Gastroesophageal sphincter (tissue), 4 donors: ENCODE results near the gene SPRYD3. TPM values are rescaled to one million over a fixed set of nuclear protein-coding genes. Genes with fewer than 3 reads are reported as not detected.

ENCODE experiments used
- ATAC-seq: fragments of 150-250 bp; one replicate; pipeline ENCODE4 v1.9.1; 2016; ENCODE audit warnings: mild to moderate bottlenecking, moderate library complexity
- H3K27ac ChIP-seq, 4 donors: fragments of 200-600 bp; sonication (generic) in 3 of 4; 1 replicate in 3 of 4; 2 replicates in 1 of 4; pipeline ENCODE4 v1.5.1; 2016 to 2019
- H3K27me3 ChIP-seq: fragments of 200-600 bp; sonication (generic); one replicate; pipeline ENCODE4 v1.5.1; 2019
- H3K36me3 ChIP-seq, 2 donors: fragments of 200-600 bp; sonication (generic); one replicate each; pipeline ENCODE4 v1.5.1; 2019; ENCODE audit warnings: control low read depth in 1 of 2
- H3K4me1 ChIP-seq, 3 donors: fragments of 200-600 bp; sonication (generic); 1 replicate in 2 of 3; 2 replicates in 1 of 3; pipeline ENCODE4 v1.5.1; 2016 to 2019; ENCODE audit warnings: control low read depth in 2 of 3
- H3K4me3 ChIP-seq, 2 donors: fragments of 200-600 bp; sonication (generic); one replicate each; pipeline ENCODE4 v1.5.1; 2019; ENCODE audit warnings: mild to moderate bottlenecking in 1 of 2, moderate library complexity in 1 of 2
- H3K9me3 ChIP-seq, 3 donors: fragments of 200-600 bp; sonication (generic); one replicate each; pipeline ENCODE4 v1.5.1; 2017 to 2019; ENCODE audit warnings: control low read depth in 2 of 3
- EP300 ChIP-seq: sonication (generic); formaldehyde crosslinking; IDR thresholded peaks from one replicate; pipeline ENCODE4 v1.6.1; 2017; ENCODE audit warnings: antibody characterized with exemption, mild to moderate bottlenecking
- POLR2A ChIP-seq, 2 donors: fragments of 450-650 bp; IDR thresholded peaks; one replicate each; pipeline ENCODE4 v1.6.1; 2017; ENCODE audit warnings: antibody characterized with exemption in 2 of 2, mild to moderate bottlenecking in 2 of 2, moderate library complexity in 1 of 2
- POLR2AphosphoS5 ChIP-seq: sonication (generic); formaldehyde crosslinking; IDR thresholded peaks from one replicate; pipeline ENCODE4 v1.6.1; 2017; ENCODE audit warnings: antibody characterized with exemption
- WGBS, 2 donors: methylation state at CpG; one replicate each; pipeline ENCODE4 v1.1.5; 2018; ENCODE audit warnings: low coverage in 1 of 2; 5-methylcytosine and 5-hydroxymethylcytosine counted together
- total RNA-seq, 4 donors: library from RNA; depleted of rRNA; stranded (reverse); fragments of >200 nt; gene quantifications; one replicate each; pipeline ENCODE4 v1.1.0, GENCODE V29; 2016
- TF ChIP-seq, protein P1 (sequence below), 4 experiments: fragments of 200-600 bp in 2 of 4; fragments of 450-650 bp in 2 of 4; sonication (generic) in 1 of 4; IDR thresholded peaks; one replicate each; pipeline ENCODE4 v1.5.1; 2017 to 2019; ENCODE audit warnings: antibody characterized with exemption in 4 of 4, mild to moderate bottlenecking in 2 of 4, moderate library complexity in 2 of 4

The SPRYD3 gene, protein sequence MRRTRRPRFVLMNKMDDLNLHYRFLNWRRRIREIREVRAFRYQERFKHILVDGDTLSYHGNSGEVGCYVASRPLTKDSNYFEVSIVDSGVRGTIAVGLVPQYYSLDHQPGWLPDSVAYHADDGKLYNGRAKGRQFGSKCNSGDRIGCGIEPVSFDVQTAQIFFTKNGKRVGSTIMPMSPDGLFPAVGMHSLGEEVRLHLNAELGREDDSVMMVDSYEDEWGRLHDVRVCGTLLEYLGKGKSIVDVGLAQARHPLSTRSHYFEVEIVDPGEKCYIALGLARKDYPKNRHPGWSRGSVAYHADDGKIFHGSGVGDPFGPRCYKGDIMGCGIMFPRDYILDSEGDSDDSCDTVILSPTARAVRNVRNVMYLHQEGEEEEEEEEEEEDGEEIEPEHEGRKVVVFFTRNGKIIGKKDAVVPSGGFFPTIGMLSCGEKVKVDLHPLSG
- total RNA-seq = 100 to 1,000 TPM in 2 of 4 donors, 10 to 100 TPM in 2; 79.1 to 137 (median 110) TPM

DNA sequence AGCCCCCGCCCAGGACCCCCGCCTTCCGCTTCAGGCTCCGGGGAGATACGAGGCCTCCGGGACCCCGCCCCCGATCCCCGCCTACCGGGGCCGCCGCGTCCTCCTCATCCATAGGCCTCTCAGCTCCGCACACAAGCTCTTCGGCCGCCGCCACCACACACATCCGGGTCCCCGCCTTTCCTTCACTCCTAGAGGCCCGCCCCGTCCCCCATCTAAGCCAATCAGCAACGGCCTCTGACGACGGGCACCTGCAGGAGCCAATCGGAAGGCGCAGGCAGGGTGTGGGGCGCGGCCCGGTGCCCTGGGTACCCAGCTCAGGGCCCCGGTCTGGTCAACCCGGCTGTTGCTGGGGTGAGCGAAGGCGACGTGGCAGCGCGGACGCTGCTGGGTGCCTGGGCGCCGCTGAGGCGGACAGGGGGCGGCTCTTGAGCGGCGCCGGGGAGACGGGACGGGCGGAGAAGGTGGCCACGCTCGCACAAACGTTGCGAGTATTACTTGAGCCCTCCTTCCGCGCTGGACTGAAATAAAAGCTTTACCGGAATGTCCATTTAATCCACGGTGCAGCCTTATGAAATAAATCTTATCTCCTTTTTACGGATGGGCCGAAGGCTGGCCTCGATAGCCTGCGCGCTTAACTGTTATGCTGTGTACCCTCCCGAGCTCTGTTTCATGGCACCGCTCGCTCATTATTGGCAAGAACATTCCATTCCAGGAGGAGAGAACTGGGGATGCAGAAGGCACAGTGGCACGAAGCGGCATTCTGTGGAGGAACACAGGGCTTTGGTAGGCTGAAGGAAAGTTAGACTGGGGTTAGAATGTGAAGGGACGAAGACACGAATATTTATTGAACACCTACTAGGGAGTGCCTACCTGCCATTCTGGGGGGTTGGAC, at the start of gene SPRYD3:
Gene SPRYD3 (minus strand): TSS at position 165 of the 892 bp plus-strand sequence. CDS start 57 bp downstream, at position 108.
- H3K27me3 ChIP-seq = no peaks in the 10 kb centered on the region
- WGBS, 2 donors = 5 to 6% methylated on average over 3 to 18 of the region's 67 CpGs
- H3K4me1 ChIP-seq = peaks cover 0 to 59% (median 31%) of the 10 kb centered on the region in 3 donors
- peak within 1 kb of the TSS; percentile 63 to 77 for H3K4me3 ChIP-seq
- H3K36me3 ChIP-seq = peaks cover 0 to 34% of the 10 kb centered on the region in 2 donors
- TF ChIP-seq POLR2A (IDR thresholded peaks at IDR 0.05) (peak; percentile 94 to 95), POLR2AphosphoS5 (peak; percentile 95), EP300 (no peak)
- TF ChIP-seq, protein P1, sequence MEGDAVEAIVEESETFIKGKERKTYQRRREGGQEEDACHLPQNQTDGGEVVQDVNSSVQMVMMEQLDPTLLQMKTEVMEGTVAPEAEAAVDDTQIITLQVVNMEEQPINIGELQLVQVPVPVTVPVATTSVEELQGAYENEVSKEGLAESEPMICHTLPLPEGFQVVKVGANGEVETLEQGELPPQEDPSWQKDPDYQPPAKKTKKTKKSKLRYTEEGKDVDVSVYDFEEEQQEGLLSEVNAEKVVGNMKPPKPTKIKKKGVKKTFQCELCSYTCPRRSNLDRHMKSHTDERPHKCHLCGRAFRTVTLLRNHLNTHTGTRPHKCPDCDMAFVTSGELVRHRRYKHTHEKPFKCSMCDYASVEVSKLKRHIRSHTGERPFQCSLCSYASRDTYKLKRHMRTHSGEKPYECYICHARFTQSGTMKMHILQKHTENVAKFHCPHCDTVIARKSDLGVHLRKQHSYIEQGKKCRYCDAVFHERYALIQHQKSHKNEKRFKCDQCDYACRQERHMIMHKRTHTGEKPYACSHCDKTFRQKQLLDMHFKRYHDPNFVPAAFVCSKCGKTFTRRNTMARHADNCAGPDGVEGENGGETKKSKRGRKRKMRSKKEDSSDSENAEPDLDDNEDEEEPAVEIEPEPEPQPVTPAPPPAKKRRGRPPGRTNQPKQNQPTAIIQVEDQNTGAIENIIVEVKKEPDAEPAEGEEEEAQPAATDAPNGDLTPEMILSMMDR (IDR thresholded peaks at IDR 0.05) = no peak
- peak within 1 kb of the TSS; percentile 82 to 96 (median 92) for H3K27ac ChIP-seq
- no peaks in the 10 kb centered on the region for H3K9me3 ChIP-seq
- peak; percentile 99 for ATAC-seq

DNA sequence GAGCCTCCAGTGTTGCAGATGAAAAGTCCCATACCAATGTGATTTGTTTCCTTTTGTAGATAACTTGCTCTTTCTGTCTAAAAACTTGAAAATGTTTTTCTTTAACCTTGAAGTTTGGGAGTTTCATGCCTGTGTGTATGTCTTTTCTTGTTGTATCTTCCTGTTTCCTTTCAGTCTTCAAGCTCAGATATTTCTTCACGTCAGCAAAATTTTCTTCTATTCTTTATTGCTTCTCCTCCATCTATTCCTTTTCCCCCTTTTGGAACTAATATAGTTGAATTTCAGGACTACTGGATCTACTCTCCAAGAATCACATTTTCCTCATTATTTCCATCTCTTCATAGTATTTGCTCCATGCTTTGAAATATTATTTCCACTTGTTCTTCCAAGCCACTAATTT, 48.0 kb upstream of the SPRYD3 start:
- H3K27me3 ChIP-seq = no peaks in the 10 kb centered on the region
- 63 to 81% methylated on average over 1 of the region's 1 CpG for WGBS, 2 donors
- H3K4me1 ChIP-seq = no peaks in the 10 kb centered on the region
- no peak overlapping the region for H3K27ac ChIP-seq
- TF ChIP-seq EP300 (no peak), POLR2A (IDR thresholded peaks at IDR 0.05) (no peak), POLR2AphosphoS5 (no peak)
- TF ChIP-seq, protein P1 (IDR thresholded peaks at IDR 0.05) = no peak
- no peaks in the 10 kb centered on the region for H3K9me3 ChIP-seq
- no peak overlapping the region for H3K4me3 ChIP-seq
- ATAC-seq = no peak
- no peaks in the 10 kb centered on the region for H3K36me3 ChIP-seq

DNA sequence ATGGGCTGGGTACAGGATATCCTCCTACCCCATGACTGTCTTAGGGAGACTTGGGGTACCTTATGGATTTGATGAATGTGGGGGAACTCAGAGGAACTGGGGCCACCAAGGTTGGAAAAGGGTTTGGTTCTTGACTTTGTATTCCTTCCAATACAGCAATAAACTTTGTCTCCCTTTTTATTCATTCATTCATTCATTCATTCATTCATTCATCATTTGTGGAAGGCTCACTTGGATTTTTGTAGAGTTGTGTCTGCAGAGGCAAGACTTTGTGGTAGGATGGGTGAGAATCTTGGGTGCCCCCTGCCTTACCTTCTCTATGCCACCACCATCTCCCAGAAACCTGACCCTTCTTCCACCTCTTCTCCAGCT, 45.1 kb upstream of the SPRYD3 start:
- Histone ChIP-seq H3K27me3 (no peaks in the 10 kb centered on the region), H3K9me3 (no peaks in the 10 kb centered on the region), H3K4me1 (no peaks in the 10 kb centered on the region), H3K4me3 (no peak overlapping the region), H3K27ac (no peak overlapping the region), H3K36me3 (no peaks in the 10 kb centered on the region)
- TF ChIP-seq, protein P1 (IDR thresholded peaks at IDR 0.05) = no peak
- TF ChIP-seq EP300 (no peak), POLR2A (IDR thresholded peaks at IDR 0.05) (no peak), POLR2AphosphoS5 (no peak)
- no peak for ATAC-seq

DNA sequence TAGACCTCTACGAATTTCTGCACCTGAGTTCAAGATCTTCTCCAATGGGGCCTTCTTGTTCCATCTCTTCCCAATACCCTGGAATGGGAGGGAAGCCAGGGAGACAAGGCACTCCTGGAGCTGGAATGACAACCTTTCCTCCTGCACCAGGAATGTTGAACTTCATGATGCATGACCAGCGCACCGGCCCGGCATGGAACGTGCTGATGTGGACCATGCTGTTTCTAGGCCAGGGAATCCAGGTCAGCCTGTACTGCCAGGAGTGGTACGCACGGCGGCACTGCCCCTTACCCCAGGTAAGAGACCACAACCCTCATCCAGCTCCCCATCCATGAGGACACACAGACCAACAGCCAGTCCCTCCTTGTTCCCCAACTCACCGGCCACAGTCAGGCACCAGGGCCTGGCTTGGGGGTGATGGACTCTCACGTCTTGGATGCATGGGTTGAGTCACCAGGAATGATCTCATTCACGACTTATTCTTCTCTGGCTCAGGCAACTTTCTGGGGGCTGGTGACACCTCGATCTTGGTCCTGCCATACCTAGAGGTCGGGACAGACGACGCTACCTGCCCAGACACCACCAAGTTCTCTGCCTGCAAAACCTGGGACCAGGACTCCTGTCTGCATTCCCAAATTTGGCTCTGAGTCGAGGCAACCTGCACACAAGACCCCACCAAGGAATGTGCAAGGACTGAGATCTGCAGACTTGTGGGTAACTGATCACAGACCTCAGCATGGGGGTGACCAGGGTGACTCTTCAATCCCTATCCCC, 44.6 kb upstream of the SPRYD3 start:
- Histone ChIP-seq H3K4me3 (no peak overlapping the region), H3K27ac (no peak overlapping the region), H3K4me1 (no peaks in the 10 kb centered on the region), H3K27me3 (no peaks in the 10 kb centered on the region), H3K9me3 (no peaks in the 10 kb centered on the region), H3K36me3 (no peaks in the 10 kb centered on the region)
- 80 to 84% methylated on average over 3 to 6 of the region's 16 CpGs for WGBS, 2 donors
- ATAC-seq = no peak
- TF ChIP-seq POLR2AphosphoS5 = no peak
- TF ChIP-seq EP300 = no peak
- TF ChIP-seq, protein P1 (IDR thresholded peaks at IDR 0.05) = no peak
- no peak for TF ChIP-seq POLR2A (IDR thresholded peaks at IDR 0.05)
